Measurements from ENCODE around the gene STRN4. TPM values are rescaled to one million over a fixed set of nuclear protein-coding genes. Genes with fewer than 3 reads are reported as not detected.
A peak's percentile ranks its signal among the peaks of the same experiment; 100 is the strongest.

STRN4 gene
- total and polyA plus RNA-seq, 9 of the 15 experiments (the other 6 are each of a cell fraction or from before 2014, with no cell fraction given), result 0.62 to 83.7 (median 36.9) TPM

DNA sequence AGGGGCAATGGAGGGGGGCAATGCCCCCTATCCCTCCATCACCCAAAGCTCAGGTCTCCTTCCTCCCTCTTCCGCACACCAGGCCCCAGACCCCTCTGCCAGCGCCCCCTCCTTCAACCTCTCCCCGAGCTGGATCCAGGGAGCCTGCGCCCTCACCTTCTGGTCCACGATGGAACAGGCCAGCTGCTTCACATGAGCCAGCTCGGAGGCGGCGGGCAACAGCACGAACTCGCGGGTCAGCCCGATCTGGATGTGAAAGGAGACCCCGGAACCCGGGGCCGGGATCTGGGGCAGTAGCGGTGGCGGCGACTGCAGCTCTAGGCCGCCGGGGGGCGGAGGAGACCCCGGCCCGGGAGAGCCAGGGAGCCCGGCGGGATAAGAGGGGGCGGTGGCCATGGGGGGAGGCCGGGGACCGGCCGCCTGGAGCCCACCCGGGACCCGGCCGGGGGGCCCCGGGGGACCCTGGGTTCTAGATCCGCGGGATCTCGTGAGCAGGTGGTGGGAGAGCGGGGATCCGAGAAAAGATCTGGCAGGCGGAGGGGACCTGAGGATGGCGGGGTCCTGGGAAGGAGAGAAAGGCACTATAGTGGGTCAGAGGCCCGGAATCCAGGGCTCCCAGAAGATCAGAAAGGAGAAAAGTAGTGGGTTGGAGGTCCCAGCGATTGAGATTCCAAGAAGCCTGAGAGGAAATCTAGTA lies 30.1 kb downstream of the STRN4 start (continued):
- TF ChIP-seq PRDM10 (IDR thresholded peaks at IDR 0.05; ENCODE audit: partially characterized antibody) (peak; percentile 87), E2F6 (IDR thresholded peaks at IDR 0.05; ENCODE audit: borderline replicate concordance in 1 of 2, extremely low read depth in 1 of 2, insufficient read depth in 1 of 2, insufficient read length in 1 of 2, low read depth in 1 of 2, low read length in 1 of 2, poor library complexity in 1 of 2, severe bottlenecking in 1 of 2) (peak in 1 of 2 experiments; percentile 28)

DNA sequence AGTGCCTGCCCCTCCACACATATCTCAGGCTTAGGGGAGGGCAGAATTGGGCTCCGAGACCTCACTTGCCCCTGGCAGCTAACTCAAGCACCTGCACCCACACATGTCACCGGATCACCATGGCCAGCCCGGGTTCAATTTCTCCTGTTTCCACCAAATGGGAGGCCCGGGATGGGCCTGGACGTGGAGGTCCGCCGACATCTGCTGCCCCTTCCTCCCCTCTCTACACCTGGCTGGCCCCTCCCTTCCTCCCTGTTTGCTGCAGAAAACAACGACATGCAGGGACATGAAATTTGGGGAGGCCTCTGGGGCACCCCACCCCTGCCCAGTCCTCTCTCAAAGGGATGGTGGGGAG lies 30.7 kb downstream of the STRN4 start:
- DNase-seq (ENCODE audit: extremely low read depth in 1 of 4, low spot score in 3 of 4), result no peak

More for the DNA sequence above, 30.7 kb downstream of the STRN4 start:
- Histone ChIP-seq H3K27me3 (ENCODE audit: control insufficient read depth in 2 of 2, insufficient read depth in 2 of 2, low read length in 2 of 2) (no peaks in the 10 kb centered on the region), H3K79me2 (ENCODE audit: control insufficient read depth, insufficient read depth, low read length) (peaks cover 27% of the 10 kb centered on the region), H3K9me1 (ENCODE audit: control insufficient read depth, insufficient read depth, low read length) (no peaks in the 10 kb centered on the region), H3K9ac (ENCODE audit: insufficient read depth in 1 of 2, low read depth in 2 of 2, low read length in 2 of 2) (peak overlapping the region; percentile 85 to 93), H4K20me1 (replicated peaks; ENCODE audit: control insufficient read depth, insufficient read depth, low read length) (peaks cover 4% of the 10 kb centered on the region; the same call in 1 of the 2 replicates), H2AFZ (ENCODE audit: low read depth, low read length) (no peak overlapping the region), H3K4me1 (replicated peaks in 1 of 2; ENCODE audit: control insufficient read depth in 2 of 2, insufficient read depth in 2 of 2, low read length in 2 of 2) (peaks cover 22 to 64% of the 10 kb centered on the region in 2 experiments), H3K4me3 (peak overlapping the region; percentile 70), H3K27ac (ENCODE audit: extremely low read depth, low read depth, low read length) (peak overlapping the region; percentile 89), H3K4me2 (ENCODE audit: insufficient read depth, low read length) (peak overlapping the region; percentile 94), H3K36me3 (ENCODE audit: control insufficient read depth, insufficient read depth, low read length) (peaks cover 31% of the 10 kb centered on the region; the same call in 2 of the 3 replicates), H3K9me3 (replicated peaks; ENCODE audit: control insufficient read depth, insufficient read depth, low read depth, low read length) (no peaks in the 10 kb centered on the region)
- no peak for FAIRE-seq
- BruUV-seq (replicated peaks), result TSS peak; percentile 39
- WGBS (ENCODE audit: insufficient coverage, low coverage, missing lambda C conversion rate), result 21% methylated on average over 5 of the region's 8 CpGs
- peak; percentile 17; the same call in 1 of the 2 replicates for TF ChIP-seq CTBP1 (IDR thresholded peaks at IDR 0.05; ENCODE audit: borderline replicate concordance)
- no peak for TF ChIP-seq KLF10 (CRISPR knock-in tag; IDR thresholded peaks at IDR 0.05)
- ATAC-seq, result no peak
- POLR2A ChIA-PET, result interaction anchor here (0.5 to 2.7 kb wide), 11 partner anchors 9 to 194 kb away, joined by 3 to 7 read pairs (median 4); partner anchors contain the start of gene CALM3
- in situ Hi-C loops (cut with MboI), result no loop called here
- CTCF ChIA-PET (ENCODE audit: low intra/inter-chr PET ratio), result no interaction called here
- intact Hi-C loops (cut with micrococcal nuclease), result no loop called here
